Adipose tissue (tissue), 3 donors: ENCODE results near the gene ST8SIA6. TPM values are rescaled to one million over a fixed set of nuclear protein-coding genes. Genes with fewer than 3 reads are reported as not detected.

Experiments used
- H3K27ac ChIP-seq: one replicate; pipeline ENCODE4 v1.5.1; 2013; ENCODE audit warnings: low read depth, low read length
- WGBS, 3 donors: extraction: QIAGEN DNeasy Blood & Tissue Kit; methylation state at CpG; one replicate each; pipeline ENCODE4 v1.1.7; 2013; 5-methylcytosine and 5-hydroxymethylcytosine counted together
- polyA plus RNA-seq, 3 donors: library from polyadenylated mRNA; stranded (reverse); fragments of 200-250 nt; gene quantifications; one replicate each; pipeline ENCODE4 v1.2.3, GENCODE V29; 2013
- donor health status: healthy with polysubstance abuse.
- donor health status: Bipolar disorder and iron deficiency.
- donor health status: healthy.

The ST8SIA6 gene
- polyA plus RNA-seq, 3 donors = 0.10 to 0.56 (median 0.33) TPM

- 47 to 70% (median 56%) methylated on average over 7 of the region's 7 CpGs for WGBS, 3 donors
- no peak overlapping the region for H3K27ac ChIP-seq
Measured at GRCh38 chr10:17431871-17432311, 22.5 kb downstream of the ST8SIA6 start.

- 19 to 20% (median 20%) methylated on average over 7 of the region's 7 CpGs for WGBS, 3 donors
Measured at GRCh38 chr10:17430647-17431355, 23.6 kb downstream of the ST8SIA6 start.

GRCh38 chr10:17429490-17429889 lies 24.9 kb downstream of the ST8SIA6 start:
- H3K27ac ChIP-seq = no peak overlapping the region
- WGBS, 3 donors = 89 to 92% (median 90%) methylated on average over 6 of the region's 6 CpGs

More at GRCh38 chr10:17430647-17431355, 23.6 kb downstream of the ST8SIA6 start:
- H3K27ac ChIP-seq = no peak overlapping the region

GRCh38 chr10:17428351-17429097 lies 25.9 kb downstream of the ST8SIA6 start:
- no peak overlapping the region for H3K27ac ChIP-seq
- 38 to 68% (median 40%) methylated on average over 17 of the region's 17 CpGs for WGBS, 3 donors

GRCh38 chr10:17427666-17428350 lies 26.6 kb downstream of the ST8SIA6 start:
- no peak overlapping the region for H3K27ac ChIP-seq
- WGBS, 3 donors = 43 to 64% (median 55%) methylated on average over 6 of the region's 6 CpGs

GRCh38 chr10:17427201-17427600 lies 27.2 kb downstream of the ST8SIA6 start:
- H3K27ac ChIP-seq = no peak overlapping the region
- 97 to 99% (median 98%) methylated on average over 3 of the region's 3 CpGs for WGBS, 3 donors

- 71 to 81% (median 73%) methylated on average over 5 of the region's 5 CpGs for WGBS, 3 donors
- no peak overlapping the region for H3K27ac ChIP-seq
Measured at GRCh38 chr10:17426263-17426750, 28.1 kb downstream of the ST8SIA6 start.

GRCh38 chr10:17425584-17426262 lies 28.7 kb downstream of the ST8SIA6 start:
- no peak overlapping the region for H3K27ac ChIP-seq
- 38 to 57% (median 53%) methylated on average over 6 of the region's 6 CpGs for WGBS, 3 donors

- no peak overlapping the region for H3K27ac ChIP-seq
- 37 to 46% (median 41%) methylated on average over 2 of the region's 2 CpGs for WGBS, 3 donors
Measured at GRCh38 chr10:17423632-17424186, 30.7 kb downstream of the ST8SIA6 start.

GRCh38 chr10:17422931-17423330 lies 31.5 kb downstream of the ST8SIA6 start:
- H3K27ac ChIP-seq = no peak overlapping the region
- 76 to 84% (median 78%) methylated on average over 5 of the region's 5 CpGs for WGBS, 3 donors

- no peak overlapping the region for H3K27ac ChIP-seq
- WGBS, 3 donors = 39 to 59% (median 41%) methylated on average over 2 of the region's 2 CpGs
Measured at GRCh38 chr10:17418249-17418648, 36.1 kb downstream of the ST8SIA6 start.

- WGBS, 3 donors = 72 to 83% (median 76%) methylated on average over 8 of the region's 8 CpGs
- H3K27ac ChIP-seq = no peak overlapping the region
Measured at GRCh38 chr10:17416442-17417211, 37.8 kb downstream of the ST8SIA6 start.

- 72 to 89% (median 79%) methylated on average over 3 of the region's 3 CpGs for WGBS, 3 donors
- H3K27ac ChIP-seq = no peak overlapping the region
Measured at GRCh38 chr10:17415046-17415658, 39.2 kb downstream of the ST8SIA6 start.

GRCh38 chr10:17414484-17414883 lies 39.9 kb downstream of the ST8SIA6 start:
- 80 to 97% (median 80%) methylated on average over 1 of the region's 1 CpG for WGBS, 3 donors
- H3K27ac ChIP-seq = no peak overlapping the region

GRCh38 chr10:17413876-17414275 lies 40.5 kb downstream of the ST8SIA6 start:
- WGBS, 3 donors = 53 to 93% (median 91%) methylated on average over 2 of the region's 2 CpGs
- H3K27ac ChIP-seq = no peak overlapping the region

- WGBS, 3 donors = 41 to 76% (median 72%) methylated on average over 2 of the region's 2 CpGs
- H3K27ac ChIP-seq = no peak overlapping the region
Measured at GRCh38 chr10:17412323-17412722, 42.1 kb downstream of the ST8SIA6 start.

- WGBS, 3 donors = 76 to 83% (median 76%) methylated on average over 5 of the region's 5 CpGs
- no peak overlapping the region for H3K27ac ChIP-seq
Measured at GRCh38 chr10:17410907-17411306, 43.5 kb downstream of the ST8SIA6 start.
